ACC112 (cell line): ENCODE results near the gene ZFP64.
"Not testable (repeated sequence)": the region's sequence is repeated elsewhere in the genome, so short reads cannot be mapped to it uniquely, and the experiment has no call there.

Experiments
- H2AFZ ChIP-seq: fragments of 200-600 bp; sonication (generic); one replicate; pipeline ENCODE4 v1.6.0; 2017; ENCODE audit warnings: antibody characterized with exemption, low read length; ENCODE audit not compliant: unreplicated experiment
- H3K27ac ChIP-seq: fragments of 200-600 bp; sonication (generic); 2 replicates; pipeline ENCODE4 v1.5.1; 2014; ENCODE audit warnings: low read depth, mild to moderate bottlenecking, antibody characterized with exemption, low read length, moderate library complexity
- H3K27me3 ChIP-seq: fragments of 200-600 bp; sonication (generic); 2 replicates; pipeline ENCODE4 v1.6.1; 2014; ENCODE audit warnings: mild to moderate bottlenecking, antibody characterized with exemption, low read length, moderate library complexity, mixed read lengths; ENCODE audit not compliant: insufficient read depth
- H3K36me3 ChIP-seq: fragments of 200-600 bp; sonication (generic); 2 replicates; pipeline ENCODE4 v1.6.1; 2016; ENCODE audit warnings: mild to moderate bottlenecking, antibody characterized with exemption, low read length, moderate library complexity, mixed read lengths; ENCODE audit not compliant: insufficient read depth
- H3K4me1 ChIP-seq: fragments of 200-600 bp; sonication (generic); one replicate; pipeline ENCODE4 v1.6.1; 2016; ENCODE audit warnings: low read length, mixed read lengths; ENCODE audit not compliant: insufficient read depth, unreplicated experiment, control insufficient read depth
- H3K4me3 ChIP-seq: fragments of 200-600 bp; sonication (generic); 2 replicates; pipeline ENCODE4 v1.5.1; 2014; ENCODE audit warnings: mild to moderate bottlenecking, low read depth, low read length
- H3K79me2 ChIP-seq: fragments of 200-600 bp; sonication (generic); one replicate; pipeline ENCODE4 v1.6.0; 2016; ENCODE audit warnings: low read length; ENCODE audit not compliant: control insufficient read depth, unreplicated experiment, insufficient read depth

The ZFP64 gene

DNA sequence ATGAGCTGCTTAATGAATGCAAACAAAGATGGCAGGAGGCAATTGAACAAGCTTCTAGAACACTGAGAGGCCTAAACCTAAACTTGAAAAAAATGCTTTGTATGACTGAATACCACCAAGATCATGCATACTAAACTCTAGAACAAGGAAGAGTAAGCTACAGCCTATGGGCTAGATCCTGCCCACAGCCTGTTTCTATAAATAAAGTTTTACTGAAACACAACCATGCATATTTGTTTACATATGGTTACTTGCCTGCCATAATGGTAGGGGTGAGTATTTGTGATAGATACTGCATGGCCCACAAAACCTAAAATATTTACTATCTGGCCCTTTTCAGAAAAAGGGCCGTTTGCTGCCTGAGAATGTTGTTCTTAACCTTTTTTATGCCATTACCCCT lies 37.0 kb downstream of the ZFP64 start:
- Histone ChIP-seq H3K27me3 (no peaks in the 10 kb centered on the region), H3K79me2 (no peaks in the 10 kb centered on the region), H3K36me3 (peaks cover 14% of the 10 kb centered on the region; the same call in 1 of the 2 replicates), H3K4me3 (no peak overlapping the region), H3K4me1 (no peaks in the 10 kb centered on the region), H3K27ac (no peak overlapping the region), H2AFZ (no peak overlapping the region)

DNA sequence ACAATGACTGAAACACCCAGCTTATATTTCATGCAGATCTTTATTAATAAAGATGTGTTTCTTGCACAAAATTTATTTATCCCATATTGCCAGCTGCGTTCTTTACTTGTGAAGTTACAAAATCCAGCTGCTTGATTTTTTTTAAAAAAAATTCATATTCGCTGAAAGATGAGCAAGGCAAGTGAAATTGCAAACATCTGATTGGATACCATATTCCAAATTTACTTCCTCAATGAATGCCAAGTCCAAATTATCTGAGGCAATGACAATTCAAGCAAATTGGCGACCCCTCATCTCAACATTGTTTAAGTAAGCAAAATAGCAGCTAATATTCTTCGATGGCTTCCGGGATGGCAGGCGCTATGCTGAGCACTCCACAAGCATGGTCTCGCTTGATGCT lies 37.7 kb downstream of the ZFP64 start:
- Histone ChIP-seq H3K27ac (no peak overlapping the region), H3K4me1 (no peaks in the 10 kb centered on the region), H3K27me3 (no peaks in the 10 kb centered on the region), H3K79me2 (no peaks in the 10 kb centered on the region), H3K36me3 (peaks cover 8% of the 10 kb centered on the region; the same call in 1 of the 2 replicates), H3K4me3 (no peak overlapping the region), H2AFZ (no peak overlapping the region)

DNA sequence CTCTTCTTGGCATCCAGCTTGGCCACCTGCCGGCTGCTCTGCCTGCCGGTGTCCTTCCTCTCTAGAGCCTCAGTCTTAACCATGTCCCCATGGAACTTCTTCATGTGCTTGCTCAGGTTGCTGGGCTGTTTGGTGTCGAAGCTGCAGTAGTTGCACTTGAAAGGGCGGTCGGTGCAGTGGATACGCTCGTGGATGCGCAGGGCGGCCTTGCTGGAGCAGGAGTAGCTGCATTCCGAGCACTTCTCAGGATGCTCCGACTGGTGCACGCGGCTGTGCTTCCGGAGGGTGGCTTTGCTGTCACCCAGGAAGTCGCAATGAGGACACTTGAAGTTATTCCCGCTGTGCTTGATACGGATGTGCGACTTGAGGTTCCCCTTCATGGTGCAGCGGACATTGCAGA lies 38.7 kb downstream of the ZFP64 start:
- no peak overlapping the region for H3K27ac ChIP-seq
- no peak overlapping the region for H3K4me3 ChIP-seq
- H3K36me3 ChIP-seq = peaks cover under 1% of the 10 kb centered on the region; the same call in 1 of the 2 replicates

DNA sequence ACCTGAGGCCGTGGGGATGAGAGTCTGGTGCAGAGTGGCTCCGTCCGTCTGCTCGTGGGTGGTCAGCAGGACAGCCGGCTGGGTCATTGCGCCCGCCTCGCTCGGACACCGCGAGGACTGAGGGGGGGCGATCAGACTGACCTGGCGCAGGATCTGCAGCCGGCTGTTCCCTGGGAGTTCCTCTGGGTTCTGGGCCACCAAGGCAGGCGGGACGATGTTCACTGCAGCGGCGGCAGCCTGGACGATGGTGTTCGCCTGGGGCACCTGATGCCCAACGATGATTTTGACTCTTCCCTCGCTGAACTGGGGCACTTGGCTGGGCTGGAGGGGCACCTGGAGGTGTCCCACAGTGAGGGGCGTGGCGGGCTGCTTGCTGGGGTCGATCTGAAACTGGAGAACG lies 39.2 kb downstream of the ZFP64 start:
- Histone ChIP-seq H3K27me3 (no peaks in the 10 kb centered on the region), H3K79me2 (no peaks in the 10 kb centered on the region), H2AFZ (no peak overlapping the region), H3K4me3 (no peak overlapping the region), H3K4me1 (no peaks in the 10 kb centered on the region), H3K27ac (no peak overlapping the region), H3K36me3 (no peaks in the 10 kb centered on the region)

More for the DNA sequence above, 38.7 kb downstream of the ZFP64 start:
- no peaks in the 10 kb centered on the region for H3K27me3 ChIP-seq
- no peak overlapping the region for H2AFZ ChIP-seq
- no peaks in the 10 kb centered on the region for H3K4me1 ChIP-seq
- no peaks in the 10 kb centered on the region for H3K79me2 ChIP-seq

DNA sequence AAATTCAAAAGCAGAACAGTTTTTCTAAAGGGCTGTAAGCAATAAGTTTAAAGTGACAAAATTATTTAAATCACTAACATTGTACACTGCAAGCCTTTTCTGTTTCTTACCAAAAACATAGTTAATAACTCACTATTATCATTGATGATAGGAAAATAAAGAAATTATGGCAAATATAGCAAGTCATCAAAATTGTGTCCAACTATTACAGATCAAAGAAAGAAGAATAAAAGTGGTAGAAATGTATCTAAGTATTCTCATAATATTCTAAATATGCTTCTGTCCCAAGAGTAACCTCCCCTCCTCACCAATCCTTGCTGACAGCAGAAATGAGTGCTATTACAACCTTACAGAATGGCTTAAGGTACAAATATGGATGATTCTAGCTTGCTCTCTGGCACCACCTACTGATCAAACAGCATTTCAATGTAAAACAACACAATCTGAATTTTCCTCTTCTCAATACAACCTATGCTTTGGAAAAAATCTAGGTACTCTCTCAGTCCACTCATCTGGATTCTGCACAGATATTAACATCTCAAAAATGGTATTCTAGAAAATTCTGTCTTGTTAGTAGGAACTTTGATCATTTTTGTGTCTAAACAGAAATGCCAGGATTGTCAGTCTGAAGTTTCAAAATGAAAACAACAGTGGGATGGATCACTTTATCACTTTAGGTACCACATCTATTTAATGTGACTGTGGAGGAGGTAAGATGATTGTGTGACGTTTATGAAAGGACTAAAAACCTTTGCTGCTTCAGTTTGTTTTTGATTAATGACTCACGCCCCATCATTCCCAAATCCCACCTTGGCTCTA lies 40.9 kb downstream of the ZFP64 start:
- Histone ChIP-seq H3K27ac (no peak overlapping the region), H3K4me1 (no peaks in the 10 kb centered on the region), H2AFZ (no peak overlapping the region), H3K4me3 (no peak overlapping the region), H3K36me3 (no peaks in the 10 kb centered on the region), H3K79me2 (no peaks in the 10 kb centered on the region), H3K27me3 (no peaks in the 10 kb centered on the region)

DNA sequence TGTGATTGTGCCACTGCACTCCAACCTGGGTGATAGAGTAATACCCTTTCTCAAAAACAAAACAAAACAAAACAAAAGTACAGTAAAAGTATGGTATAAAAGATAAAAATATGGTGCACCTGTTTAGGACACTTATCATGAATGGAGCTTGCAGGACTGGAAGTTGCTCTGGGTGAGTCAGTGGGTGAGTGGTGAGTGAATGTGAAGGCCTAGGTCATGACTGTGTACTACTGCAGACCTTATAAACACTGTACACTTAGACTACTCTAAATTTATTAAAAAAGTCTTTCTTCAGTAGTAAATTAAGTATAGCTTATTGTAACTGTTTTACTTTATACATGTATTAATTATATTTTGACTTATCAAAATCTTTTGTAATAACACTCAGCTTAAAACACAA lies 46.0 kb downstream of the ZFP64 start:
- no peaks in the 10 kb centered on the region for H3K36me3 ChIP-seq
- no peaks in the 10 kb centered on the region for H3K79me2 ChIP-seq
- H2AFZ ChIP-seq = no peak overlapping the region
- no peaks in the 10 kb centered on the region for H3K27me3 ChIP-seq
- H3K27ac ChIP-seq = no peak overlapping the region
- no peak overlapping the region for H3K4me3 ChIP-seq
- H3K4me1 ChIP-seq = no peaks in the 10 kb centered on the region

DNA sequence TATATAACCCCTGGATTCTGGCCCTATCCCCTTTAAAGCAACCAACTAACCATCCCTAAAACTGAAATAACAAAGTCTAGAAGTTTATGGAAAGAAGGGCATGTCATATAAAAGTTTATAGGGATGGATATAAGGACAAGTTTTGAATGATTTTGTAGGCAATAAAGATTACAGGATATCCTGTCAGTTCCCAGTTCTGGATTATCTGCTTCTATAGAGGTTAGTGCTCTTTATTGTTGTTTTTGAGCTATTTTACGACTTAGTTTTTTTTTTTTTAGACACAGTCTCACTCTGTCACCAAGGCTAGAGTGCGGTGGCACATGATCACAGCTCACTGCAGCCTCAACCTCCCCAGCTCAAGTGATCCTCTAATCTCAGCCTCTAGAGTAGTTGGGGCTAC lies 48.3 kb downstream of the ZFP64 start:
- H3K36me3 ChIP-seq = no peaks in the 10 kb centered on the region
- H3K4me1 ChIP-seq = no peaks in the 10 kb centered on the region
- no peak overlapping the region for H3K4me3 ChIP-seq
- H3K27ac ChIP-seq = no peak overlapping the region
- H3K27me3 ChIP-seq = no peaks in the 10 kb centered on the region
- H3K79me2 ChIP-seq = no peaks in the 10 kb centered on the region
- no peak overlapping the region for H2AFZ ChIP-seq

DNA sequence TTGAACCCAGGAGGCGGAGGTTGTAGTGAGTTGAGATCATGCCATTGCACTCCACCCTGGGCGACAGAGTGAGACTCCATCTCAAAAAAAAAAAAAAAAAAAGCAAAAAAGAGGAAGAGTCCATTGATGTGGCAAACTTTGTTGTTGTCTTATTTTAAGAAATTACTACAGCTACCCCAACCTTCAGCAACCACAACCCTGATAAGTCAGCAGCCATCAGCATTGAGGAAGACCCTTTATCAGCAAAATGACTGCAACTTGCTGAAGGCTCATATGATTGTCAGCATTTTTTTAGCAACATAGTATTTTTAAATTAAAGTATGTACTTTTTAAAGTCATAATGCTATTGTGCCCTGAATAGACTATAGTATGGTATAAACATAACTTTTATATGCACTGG lies 48.8 kb downstream of the ZFP64 start:
- Histone ChIP-seq H3K27me3 (no peaks in the 10 kb centered on the region), H3K36me3 (no peaks in the 10 kb centered on the region), H3K27ac (no peak overlapping the region), H3K79me2 (no peaks in the 10 kb centered on the region), H3K4me1 (no peaks in the 10 kb centered on the region), H2AFZ (no peak overlapping the region), H3K4me3 (no peak overlapping the region)

DNA sequence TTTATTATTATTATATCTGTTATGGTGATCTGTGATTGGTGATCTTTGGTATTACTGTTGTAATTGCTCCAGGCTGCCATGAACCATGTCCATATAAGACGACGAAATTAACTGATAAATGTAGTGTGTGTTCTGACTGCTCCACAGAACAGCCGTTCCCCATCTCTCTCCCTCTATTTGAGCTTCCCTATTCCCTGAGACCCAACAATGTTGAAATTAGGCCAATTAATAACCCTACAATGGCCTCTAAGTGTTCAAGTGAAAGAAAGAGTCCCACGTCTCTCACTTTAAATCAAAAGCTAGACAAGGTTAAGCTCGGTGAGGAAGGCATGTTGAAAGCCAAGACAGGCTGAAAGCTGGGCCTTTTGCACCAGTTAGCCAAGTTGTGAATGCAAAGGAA lies 51.6 kb downstream of the ZFP64 start:
- Histone ChIP-seq H3K4me3 (no peak overlapping the region), H3K79me2 (no peaks in the 10 kb centered on the region), H3K27me3 (no peaks in the 10 kb centered on the region), H3K27ac (no peak overlapping the region), H3K36me3 (no peaks in the 10 kb centered on the region), H2AFZ (no peak overlapping the region), H3K4me1 (no peaks in the 10 kb centered on the region)

DNA sequence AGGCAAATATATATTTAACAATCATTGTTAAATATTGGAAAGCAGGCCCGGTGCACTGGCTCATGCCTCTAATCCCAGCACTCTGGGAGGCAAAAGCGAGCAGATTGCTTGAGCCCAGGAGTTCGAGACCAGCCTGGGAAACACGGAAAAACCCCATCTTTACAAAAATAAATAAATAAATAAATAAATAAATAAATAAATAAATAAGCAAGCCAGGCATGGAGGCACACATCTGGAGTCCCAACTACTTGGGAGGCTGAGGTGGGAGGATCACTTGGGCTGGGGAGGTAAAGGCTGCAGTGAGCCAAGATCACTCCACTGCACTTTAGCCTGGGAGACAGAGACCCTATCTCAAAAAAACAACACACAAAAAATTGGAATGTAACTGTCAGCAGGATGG lies 53.7 kb downstream of the ZFP64 start:
- no peak overlapping the region for H3K4me3 ChIP-seq
- no peaks in the 10 kb centered on the region for H3K27me3 ChIP-seq
- no peak overlapping the region for H3K27ac ChIP-seq
- no peaks in the 10 kb centered on the region for H3K79me2 ChIP-seq
- no peak overlapping the region for H2AFZ ChIP-seq
- no peaks in the 10 kb centered on the region for H3K4me1 ChIP-seq
- H3K36me3 ChIP-seq = no peaks in the 10 kb centered on the region

DNA sequence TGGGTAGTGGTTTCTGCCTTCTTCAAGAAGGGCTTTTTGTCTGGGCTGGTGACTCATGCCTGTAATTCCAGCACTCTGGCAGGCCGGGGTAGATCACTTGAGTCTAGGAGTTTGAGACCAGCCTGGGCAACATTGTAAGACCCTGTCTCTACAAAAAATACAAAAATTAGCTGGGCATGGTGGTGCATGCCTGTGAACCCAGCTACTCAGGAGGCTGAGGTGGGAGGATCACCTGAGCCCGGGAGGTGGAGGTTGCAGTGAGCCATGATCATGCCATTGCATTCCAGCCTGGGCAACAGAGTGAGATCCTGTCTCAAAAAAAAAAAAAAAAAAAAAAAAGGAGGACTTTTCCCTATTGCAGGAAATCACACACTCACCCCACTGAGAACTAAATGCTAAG lies 57.9 kb downstream of the ZFP64 start:
- H3K36me3 ChIP-seq, H2AFZ ChIP-seq, H3K79me2 ChIP-seq, H3K27me3 ChIP-seq, H3K27ac ChIP-seq, H3K4me1 ChIP-seq, H3K4me3 ChIP-seq: not testable (repeated sequence)
